ENCODE results near the gene ATF7.

The ATF7 gene

DNA sequence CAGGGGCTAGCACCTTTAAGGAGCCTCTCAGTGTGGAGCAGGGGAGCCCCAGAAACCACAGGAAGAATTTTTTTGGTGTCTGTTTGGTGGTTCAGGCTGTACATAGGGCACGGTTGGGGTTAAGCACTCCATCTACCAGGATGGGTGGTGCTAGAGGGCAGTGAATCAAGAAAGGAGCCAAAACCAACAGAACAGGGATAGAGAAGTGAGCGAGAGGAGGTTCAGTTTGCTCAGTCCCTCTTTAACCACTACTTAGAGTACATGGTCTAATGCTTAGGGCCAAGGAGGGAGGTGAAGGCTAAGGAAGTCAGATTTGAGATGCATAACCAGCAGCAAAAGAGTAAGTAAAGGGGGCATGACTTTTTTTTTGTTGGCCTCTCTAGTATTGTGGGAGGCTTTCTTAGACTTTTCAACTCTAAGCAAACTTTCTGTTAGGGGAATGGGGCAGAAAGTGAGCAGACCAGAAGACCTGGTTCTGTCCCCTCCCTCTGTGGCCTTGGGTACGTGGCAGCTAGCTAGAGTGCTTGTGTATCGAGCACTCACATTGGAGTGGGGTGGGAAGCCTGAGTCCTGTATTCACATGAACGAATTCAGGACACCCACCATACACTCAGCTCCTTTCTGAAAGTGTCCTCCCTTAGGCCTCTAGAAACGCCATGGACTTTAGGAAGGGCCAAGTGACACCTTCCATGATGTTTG, 112.3 kb downstream of the ATF7 start:
- no peak overlapping the region for H2AK5ac ChIP-seq (ENCODE audit: low read depth, low read length)
- H3K27ac ChIP-seq (replicated peaks; ENCODE audit: low read length), result no peak overlapping the region
- H3K4ac ChIP-seq (ENCODE audit: low read length), result no peak overlapping the region
- no peak overlapping the region for H3K4me3 ChIP-seq (ENCODE audit: low read length in 2 of 2)
- H3K18ac ChIP-seq (ENCODE audit: low read length), result no peak overlapping the region
- no peaks in the 10 kb centered on the region for H3K27me3 ChIP-seq (ENCODE audit: control insufficient read depth in 3 of 3, insufficient read depth in 3 of 3, low read depth in 1 of 3, low read length in 3 of 3)
- H2BK5ac ChIP-seq (ENCODE audit: low read length), result no peak overlapping the region
- H2BK15ac ChIP-seq (ENCODE audit: low read length), result no peak overlapping the region
- H3K9me3 ChIP-seq (replicated peaks in 1 of 2; ENCODE audit: control insufficient read depth in 2 of 2, insufficient read depth in 1 of 2, low read depth in 1 of 2, low read length in 2 of 2), result no peaks in the 10 kb centered on the region
- H4K8ac ChIP-seq (ENCODE audit: low read depth, low read length), result no peak overlapping the region
- no peak overlapping the region for H3K14ac ChIP-seq (ENCODE audit: low read length)
- DNase-seq (ENCODE audit: low spot score), result no peak
- peaks cover 30 to 77% of the 10 kb centered on the region in 2 donors for H3K36me3 ChIP-seq (replicated peaks in 1 of 2; ENCODE audit: control insufficient read depth in 2 of 2, insufficient read depth in 2 of 2, low read length in 2 of 2)
- no peak overlapping the region for H2AFZ ChIP-seq (ENCODE audit: low read length)
- H2BK12ac ChIP-seq (ENCODE audit: low read length), result no peak overlapping the region
- no peak overlapping the region for H2BK120ac ChIP-seq (ENCODE audit: low read depth, low read length)
- no peak overlapping the region for H4K91ac ChIP-seq (ENCODE audit: low read depth, low read length, poor library complexity)
- no peaks in the 10 kb centered on the region for H3K4me1 ChIP-seq (ENCODE audit: control insufficient read depth in 2 of 2, insufficient read depth in 1 of 2, low read depth in 1 of 2, low read length in 2 of 2)
- H3K4me2 ChIP-seq (ENCODE audit: insufficient read depth, low read length, poor library complexity, severe bottlenecking), result no peak overlapping the region
- H3K9ac ChIP-seq (ENCODE audit: low read depth, low read length, poor library complexity), result no peak overlapping the region
- no peak overlapping the region for H3K23ac ChIP-seq (ENCODE audit: low read depth, low read length, poor library complexity)
- no CpG with 5 or more reads among the region's 6 CpGs for WGBS, 2 donors (ENCODE audit: extremely low coverage in 2 of 2, insufficient read length in 2 of 2, insufficient replicate concordance in 1 of 2)
- no peaks in the 10 kb centered on the region for H3K79me1 ChIP-seq (ENCODE audit: low read depth, low read length)

- Histone ChIP-seq H2AFZ (ENCODE audit: low read length) (no peak overlapping the region), H3K9me3 (replicated peaks in 1 of 2; ENCODE audit: control insufficient read depth in 2 of 2, insufficient read depth in 1 of 2, low read depth in 1 of 2, low read length in 2 of 2) (no peaks in the 10 kb centered on the region), H3K4me1 (ENCODE audit: control insufficient read depth in 2 of 2, insufficient read depth in 1 of 2, low read depth in 1 of 2, low read length in 2 of 2) (no peaks in the 10 kb centered on the region), H3K27ac (replicated peaks; ENCODE audit: low read length) (no peak overlapping the region), H3K27me3 (ENCODE audit: control insufficient read depth in 3 of 3, insufficient read depth in 3 of 3, low read depth in 1 of 3, low read length in 3 of 3) (no peaks in the 10 kb centered on the region), H2BK120ac (ENCODE audit: low read depth, low read length) (no peak overlapping the region), H3K4me3 (ENCODE audit: low read length in 2 of 2) (no peak overlapping the region), H3K36me3 (replicated peaks in 1 of 2; ENCODE audit: control insufficient read depth in 2 of 2, insufficient read depth in 2 of 2, low read length in 2 of 2) (peaks cover 28 to 74% of the 10 kb centered on the region in 2 donors), H3K79me1 (ENCODE audit: low read depth, low read length) (no peaks in the 10 kb centered on the region), H3K4me2 (ENCODE audit: insufficient read depth, low read length, poor library complexity, severe bottlenecking) (no peak overlapping the region), H3K18ac (ENCODE audit: low read length) (no peak overlapping the region), H3K4ac (ENCODE audit: low read length) (no peak overlapping the region), H3K14ac (ENCODE audit: low read length) (no peak overlapping the region), H4K91ac (ENCODE audit: low read depth, low read length, poor library complexity) (no peak overlapping the region), H3K9ac (ENCODE audit: low read depth, low read length, poor library complexity) (no peak overlapping the region), H2BK12ac (ENCODE audit: low read length) (no peak overlapping the region), H2BK15ac (ENCODE audit: low read length) (no peak overlapping the region), H3K23ac (ENCODE audit: low read depth, low read length, poor library complexity) (no peak overlapping the region), H2AK5ac (ENCODE audit: low read depth, low read length) (no peak overlapping the region), H2BK5ac (ENCODE audit: low read length) (no peak overlapping the region), H4K8ac (ENCODE audit: low read depth, low read length) (no peak overlapping the region)
- DNase-seq (ENCODE audit: low spot score), result no peak
- no CpG with 5 or more reads among the region's 9 CpGs for WGBS, 2 donors (ENCODE audit: extremely low coverage in 2 of 2, insufficient read length in 2 of 2, insufficient replicate concordance in 1 of 2)
These were observed 115.9 kb downstream of the ATF7 start for GRCh38 chr12:53510181-53510812.

- no peak overlapping the region for H3K4ac ChIP-seq (ENCODE audit: low read length)
- H3K4me2 ChIP-seq (ENCODE audit: insufficient read depth, low read length, poor library complexity, severe bottlenecking), result no peak overlapping the region
- no peak overlapping the region for H3K18ac ChIP-seq (ENCODE audit: low read length)
- no peak overlapping the region for H3K9ac ChIP-seq (ENCODE audit: low read depth, low read length, poor library complexity)
- H3K9me3 ChIP-seq (replicated peaks in 1 of 2; ENCODE audit: control insufficient read depth in 2 of 2, insufficient read depth in 1 of 2, low read depth in 1 of 2, low read length in 2 of 2), result no peaks in the 10 kb centered on the region
- H2BK12ac ChIP-seq (ENCODE audit: low read length), result no peak overlapping the region
- no peak overlapping the region for H2AFZ ChIP-seq (ENCODE audit: low read length)
- no peak overlapping the region for H3K14ac ChIP-seq (ENCODE audit: low read length)
- H2BK5ac ChIP-seq (ENCODE audit: low read length), result no peak overlapping the region
- H4K91ac ChIP-seq (ENCODE audit: low read depth, low read length, poor library complexity), result no peak overlapping the region
- H2BK120ac ChIP-seq (ENCODE audit: low read depth, low read length), result no peak overlapping the region
- no peak overlapping the region for H2AK5ac ChIP-seq (ENCODE audit: low read depth, low read length)
- H3K79me1 ChIP-seq (ENCODE audit: low read depth, low read length), result peaks cover under 1% of the 10 kb centered on the region
- H3K23ac ChIP-seq (ENCODE audit: low read depth, low read length, poor library complexity), result no peak overlapping the region
- H3K4me3 ChIP-seq (ENCODE audit: low read length in 2 of 2), result no peak overlapping the region
- H3K27ac ChIP-seq (replicated peaks; ENCODE audit: low read length), result no peak overlapping the region
- H2BK15ac ChIP-seq (ENCODE audit: low read length), result no peak overlapping the region
- no peaks in the 10 kb centered on the region for H3K27me3 ChIP-seq (ENCODE audit: control insufficient read depth in 3 of 3, insufficient read depth in 3 of 3, low read depth in 1 of 3, low read length in 3 of 3)
- WGBS, 2 donors (ENCODE audit: extremely low coverage in 2 of 2, insufficient read length in 2 of 2, insufficient replicate concordance in 1 of 2), result no CpG with 5 or more reads among the region's 7 CpGs
- no peak overlapping the region for H4K8ac ChIP-seq (ENCODE audit: low read depth, low read length)
- peak; percentile 75 for DNase-seq (ENCODE audit: low spot score)
- H3K4me1 ChIP-seq (ENCODE audit: control insufficient read depth in 2 of 2, insufficient read depth in 1 of 2, low read depth in 1 of 2, low read length in 2 of 2), result no peaks in the 10 kb centered on the region
- peaks cover 23 to 74% of the 10 kb centered on the region in 2 donors for H3K36me3 ChIP-seq (replicated peaks in 1 of 2; ENCODE audit: control insufficient read depth in 2 of 2, insufficient read depth in 2 of 2, low read length in 2 of 2)
These were observed 117.5 kb downstream of the ATF7 start for GRCh38 chr12:53508534-53509170.

DNA sequence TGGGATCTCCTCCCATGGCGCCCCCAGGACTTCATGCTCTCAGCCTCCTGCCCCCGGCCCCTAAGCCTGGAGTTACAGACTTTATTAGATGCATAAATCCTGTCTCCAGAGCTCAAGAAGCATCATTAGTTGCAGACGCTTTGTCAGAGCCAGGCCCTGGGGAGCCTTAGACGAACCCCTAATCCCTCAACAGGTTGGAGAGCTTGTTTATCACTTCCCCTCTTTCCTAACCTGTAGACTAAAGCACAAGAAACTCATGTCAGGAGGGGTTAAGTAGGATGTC, 118.6 kb downstream of the ATF7 start:
- no peaks in the 10 kb centered on the region for H3K9me3 ChIP-seq (replicated peaks in 1 of 2; ENCODE audit: control insufficient read depth in 2 of 2, insufficient read depth in 1 of 2, low read depth in 1 of 2, low read length in 2 of 2)

More for the DNA sequence above, 118.6 kb downstream of the ATF7 start:
- Histone ChIP-seq H2AFZ (ENCODE audit: low read length) (no peak overlapping the region), H2BK12ac (ENCODE audit: low read length) (no peak overlapping the region), H4K8ac (ENCODE audit: low read depth, low read length) (no peak overlapping the region), H3K27me3 (ENCODE audit: control insufficient read depth in 3 of 3, insufficient read depth in 3 of 3, low read depth in 1 of 3, low read length in 3 of 3) (no peaks in the 10 kb centered on the region), H3K23ac (ENCODE audit: low read depth, low read length, poor library complexity) (no peak overlapping the region), H3K36me3 (replicated peaks in 1 of 2; ENCODE audit: control insufficient read depth in 2 of 2, insufficient read depth in 2 of 2, low read length in 2 of 2) (peaks cover 19 to 72% of the 10 kb centered on the region in 2 donors), H3K9ac (ENCODE audit: low read depth, low read length, poor library complexity) (no peak overlapping the region), H2BK15ac (ENCODE audit: low read length) (no peak overlapping the region), H2BK120ac (ENCODE audit: low read depth, low read length) (no peak overlapping the region), H2BK5ac (ENCODE audit: low read length) (no peak overlapping the region), H3K18ac (ENCODE audit: low read length) (no peak overlapping the region), H3K4me2 (ENCODE audit: insufficient read depth, low read length, poor library complexity, severe bottlenecking) (no peak overlapping the region), H3K27ac (replicated peaks; ENCODE audit: low read length) (no peak overlapping the region), H3K4ac (ENCODE audit: low read length) (no peak overlapping the region), H4K91ac (ENCODE audit: low read depth, low read length, poor library complexity) (no peak overlapping the region), H3K4me1 (ENCODE audit: control insufficient read depth in 2 of 2, insufficient read depth in 1 of 2, low read depth in 1 of 2, low read length in 2 of 2) (no peaks in the 10 kb centered on the region), H3K79me1 (ENCODE audit: low read depth, low read length) (peaks cover 2% of the 10 kb centered on the region), H2AK5ac (ENCODE audit: low read depth, low read length) (no peak overlapping the region), H3K4me3 (ENCODE audit: low read length in 2 of 2) (no peak overlapping the region), H3K14ac (ENCODE audit: low read length) (no peak overlapping the region)
- no CpG with 5 or more reads among the region's 4 CpGs for WGBS, 2 donors (ENCODE audit: extremely low coverage in 2 of 2, insufficient read length in 2 of 2, insufficient replicate concordance in 1 of 2)
- DNase-seq (ENCODE audit: low spot score), result no peak
